NCI-H2171 treated with DMSO at 0.1 percent for 48 hours (cell line): Measurements from ENCODE around the gene MIOS.
"Not testable (repeated sequence)": the region's sequence is repeated elsewhere in the genome, so short reads cannot be mapped to it uniquely, and the experiment has no call there.

Experiments used
- DNase-seq: peaks from one replicate; lab custom pipeline; 2025; lab: John Stamatoyannopoulos, UW

MIOS gene

DNA sequence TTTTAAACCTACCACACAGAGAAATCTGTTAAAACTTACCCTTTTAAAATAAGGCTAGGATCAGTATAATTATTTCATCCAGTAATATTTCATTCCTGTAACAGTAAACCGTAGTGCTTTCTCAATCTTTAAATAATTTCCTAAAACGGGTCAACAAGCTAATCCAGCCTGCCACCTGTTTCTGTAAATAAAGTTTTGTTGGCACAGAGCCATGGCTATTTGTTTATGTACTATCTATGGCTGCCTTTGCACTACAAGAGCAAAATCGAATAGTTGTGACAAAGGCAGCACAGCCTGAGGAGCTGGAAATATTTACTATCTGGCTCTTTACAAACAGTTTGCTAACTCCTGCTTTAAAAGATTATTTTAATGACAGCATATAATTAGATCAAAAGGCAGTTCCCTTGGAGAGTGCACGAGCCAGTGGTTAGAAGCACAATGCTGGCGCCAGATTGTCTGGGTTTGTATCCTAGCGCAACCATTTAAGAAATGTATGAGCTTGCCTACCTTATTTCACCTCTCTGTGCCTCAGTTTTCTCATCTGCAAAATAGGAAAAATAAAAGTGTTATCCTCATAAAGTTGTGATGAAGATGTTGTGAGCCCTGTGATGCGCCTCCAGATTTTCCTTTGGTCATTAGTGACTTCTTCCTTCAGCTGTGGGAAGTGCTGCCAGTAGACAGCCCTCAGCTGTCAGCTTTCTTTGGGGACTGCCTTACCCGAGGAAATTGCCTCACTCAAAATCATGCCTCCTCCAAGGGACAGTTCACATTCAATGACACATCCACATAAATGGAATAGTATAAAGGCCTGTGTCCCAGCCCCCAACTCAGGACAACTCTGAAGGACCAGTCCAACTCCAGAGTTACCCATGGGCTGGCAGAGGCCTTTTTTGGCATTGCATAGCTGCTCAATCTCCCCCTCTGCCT is 11.8 kb upstream of the MIOS start:
- DNase-seq, result peak; percentile 54

GRCh38 chr7:7556852-7557251 is 9.8 kb upstream of the MIOS start:
- no peak for DNase-seq

DNA sequence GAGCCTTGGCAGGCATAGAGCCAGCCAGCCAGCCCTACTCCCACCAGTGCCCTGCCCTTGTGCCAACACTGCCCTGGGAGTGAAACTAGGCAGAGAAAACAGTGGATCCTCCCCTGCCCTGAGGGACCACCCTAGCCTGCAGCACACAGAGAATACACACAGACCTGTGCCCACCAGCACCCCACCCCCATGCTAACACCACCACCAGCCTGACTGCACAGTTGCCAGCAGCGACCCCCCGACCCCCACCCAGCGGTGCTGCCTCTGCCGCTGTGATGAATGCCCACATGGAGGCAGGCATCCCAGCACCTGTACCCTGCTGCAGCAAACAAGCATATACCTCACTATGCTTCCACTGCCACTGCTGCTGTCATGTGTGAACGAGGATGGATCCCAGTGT is 9.4 kb upstream of the MIOS start:
- DNase-seq, result no peak

- DNase-seq, result not testable (repeated sequence)
Measured at GRCh38 chr7:7561591-7561990, 5.1 kb upstream of the MIOS start.

GRCh38 chr7:7562736-7563135 is 3.9 kb upstream of the MIOS start:
- DNase-seq, result no peak

DNA sequence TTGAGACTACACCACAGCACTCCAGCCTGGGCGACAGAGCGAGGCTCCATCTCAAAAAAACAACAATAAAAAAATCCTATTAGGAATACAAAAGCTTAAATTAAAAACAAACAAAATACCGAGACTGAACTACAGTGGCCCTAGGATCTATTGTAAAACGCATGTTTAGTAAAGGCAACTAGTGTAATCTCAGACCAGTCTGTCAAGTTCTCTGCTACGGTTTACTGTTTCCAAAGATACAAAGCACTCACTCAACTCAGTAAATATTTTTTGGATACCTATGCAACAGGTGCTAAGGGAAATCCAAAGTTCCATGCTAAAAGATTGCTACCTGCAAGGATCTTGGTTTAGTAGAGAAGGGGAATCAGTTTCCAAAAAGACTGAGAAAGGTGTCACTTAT is 3.4 kb upstream of the MIOS start:
- no peak for DNase-seq

GRCh38 chr7:7563813-7564212 is 2.9 kb upstream of the MIOS start:
- DNase-seq, result no peak

DNA sequence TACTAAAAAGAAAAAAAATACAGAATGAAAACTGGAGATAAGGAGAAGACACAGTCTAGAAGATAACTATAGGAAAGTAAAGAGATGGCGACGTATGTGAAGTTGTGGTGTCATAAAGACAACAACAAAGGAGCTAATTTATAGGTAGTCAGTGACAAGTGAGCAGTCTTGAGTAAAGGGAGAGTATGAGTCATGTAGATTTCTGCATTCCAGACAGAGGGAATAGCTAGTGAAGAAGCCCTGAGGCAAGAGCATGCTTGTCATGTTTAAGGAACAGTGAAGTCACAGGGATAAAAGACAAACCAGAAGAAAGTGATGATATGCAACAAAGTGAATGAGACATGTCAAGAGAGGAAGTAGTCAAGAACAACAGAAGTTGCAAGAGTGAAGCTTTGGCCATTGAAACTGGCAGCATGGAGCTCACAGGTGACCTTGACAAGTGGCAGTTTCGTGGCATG is 2.3 kb upstream of the MIOS start:
- no peak for DNase-seq

GRCh38 chr7:7565018-7565680 is 1.5 kb upstream of the MIOS start:
- no peak for DNase-seq

- no peak for DNase-seq
Measured at GRCh38 chr7:7565746-7566650, 686 bp upstream of the MIOS start.

DNA sequence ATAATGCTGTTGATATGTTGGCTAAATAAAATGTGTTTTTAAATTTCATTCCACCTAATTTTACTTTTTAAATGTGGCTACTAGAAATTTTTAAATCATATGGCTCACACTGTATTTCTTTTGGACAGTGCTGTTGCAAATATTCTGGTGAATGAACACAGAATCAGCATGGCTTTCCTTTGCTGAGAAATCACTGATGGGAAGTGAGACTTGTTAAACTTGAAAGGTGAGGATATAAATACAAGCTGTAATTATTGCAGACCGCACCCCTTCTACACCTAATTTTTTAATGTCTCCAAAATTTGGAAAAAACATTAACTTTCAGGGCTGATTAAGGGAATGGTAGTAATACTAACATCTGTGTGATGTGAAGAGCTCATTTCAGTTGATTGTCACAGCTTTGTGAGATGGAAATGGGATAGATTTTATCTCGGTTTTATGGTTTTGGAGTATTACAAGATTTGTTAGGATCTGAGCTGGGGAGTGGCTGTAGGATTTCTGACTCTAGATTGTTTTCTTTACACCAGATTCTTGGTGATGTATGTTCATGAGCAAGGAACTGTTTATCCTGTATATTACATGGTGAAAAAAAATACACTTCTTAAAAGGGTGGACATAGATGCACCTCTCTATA is 1.3 kb downstream of the MIOS start:
- DNase-seq, result no peak

DNA sequence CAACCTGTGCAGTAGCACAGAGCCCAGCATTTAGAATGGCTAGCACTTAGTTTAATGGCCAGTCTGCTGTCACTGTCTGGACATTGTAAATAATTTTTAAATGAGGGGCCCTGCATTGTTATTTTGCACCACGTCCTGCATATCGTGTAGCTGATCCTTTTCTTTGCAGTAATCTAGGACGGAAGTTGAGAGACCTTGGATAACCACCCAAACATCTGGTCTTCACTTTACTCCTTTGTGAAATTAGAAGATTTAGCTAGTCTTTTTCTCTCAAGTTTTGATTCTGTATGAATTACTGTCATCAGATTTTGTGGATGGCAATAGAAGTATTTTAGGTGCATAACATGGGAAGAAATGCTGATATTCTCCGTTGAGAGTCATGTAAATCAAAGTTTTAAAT is 1.9 kb downstream of the MIOS start:
- DNase-seq, result no peak

DNA sequence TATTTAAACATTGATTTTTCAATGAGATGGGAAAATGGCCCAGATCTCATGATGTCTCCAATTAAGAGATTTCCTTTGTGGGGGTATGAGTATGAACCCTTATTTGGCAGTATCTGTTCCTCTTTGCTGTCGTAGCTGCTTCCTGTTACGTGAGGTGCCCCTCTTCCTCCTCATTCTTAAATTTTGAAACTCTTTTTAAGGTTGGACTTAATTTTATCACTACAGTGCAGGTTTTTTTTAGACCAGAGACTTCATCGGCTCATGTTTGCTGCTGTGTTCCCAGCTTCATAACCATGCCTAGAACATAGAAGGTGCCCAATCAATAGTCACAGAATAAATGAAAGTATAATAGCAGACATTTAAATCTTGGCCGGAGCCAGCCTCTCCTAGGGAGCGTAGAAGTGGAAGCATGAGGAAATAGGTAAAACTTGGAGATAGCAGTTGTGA is 2.4 kb downstream of the MIOS start:
- DNase-seq, result no peak

- DNase-seq, result no peak
Measured at GRCh38 chr7:7569615-7570014, 2.9 kb downstream of the MIOS start.

GRCh38 chr7:7570584-7570983 is 3.9 kb downstream of the MIOS start:
- no peak for DNase-seq

GRCh38 chr7:7573701-7574100 is 7.0 kb downstream of the MIOS start:
- DNase-seq, result no peak

- no peak for DNase-seq
Measured at GRCh38 chr7:7576344-7576743, 9.7 kb downstream of the MIOS start.

DNA sequence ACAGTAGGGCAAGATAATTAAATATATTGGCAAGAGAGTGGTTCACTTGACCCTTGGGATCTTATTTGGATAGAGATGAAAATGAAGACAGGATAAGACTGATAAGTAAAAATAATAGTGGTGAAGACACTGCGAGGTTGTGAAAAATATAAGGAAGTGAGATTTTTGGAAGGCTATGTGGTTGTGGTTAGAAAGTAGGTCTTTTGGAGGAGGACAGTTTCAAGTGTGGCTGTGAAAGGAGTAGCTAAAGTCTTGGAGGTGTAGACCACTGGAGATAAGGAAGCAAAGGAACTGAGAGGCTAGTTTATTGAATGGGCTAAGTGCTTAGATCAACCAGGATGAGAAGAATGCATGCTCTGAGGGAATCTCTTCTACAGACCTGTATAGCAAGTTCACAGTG is 11.2 kb downstream of the MIOS start:
- DNase-seq, result no peak

GRCh38 chr7:7579638-7580037 is 13.0 kb downstream of the MIOS start:
- no peak for DNase-seq

GRCh38 chr7:7581531-7582179 is 15.0 kb downstream of the MIOS start:
- DNase-seq, result no peak

GRCh38 chr7:7582596-7582995 is 15.9 kb downstream of the MIOS start:
- no peak for DNase-seq
